ENCODE results near the gene PCDHGC3.
"Not testable (repeated sequence)": the region's sequence is repeated elsewhere in the genome, so short reads cannot be mapped to it uniquely, and the experiment has no call there.

Gene PCDHGC3

GRCh38 chr5:141475625-141476131, at the start of gene PCDHGC3:
Gene PCDHGC3 (plus strand): TSS chr5:141475966. CDS start chr5:141476117, 151 bp downstream.
- no peaks in the 10 kb centered on the region for H3K4me1 ChIP-seq (ENCODE audit: control insufficient read depth, low read depth, low read length)
- no peaks in the 10 kb centered on the region for H3K9me3 ChIP-seq (ENCODE audit: control insufficient read depth, low read depth, low read length)
- peak within 1 kb of the TSS; percentile 43 for H3K9ac ChIP-seq (ENCODE audit: low read length)
- peak within 1 kb of the TSS; percentile 66 for H3K4me3 ChIP-seq (ENCODE audit: low read length)
- H3K27me3 ChIP-seq (ENCODE audit: control insufficient read depth, insufficient read depth, low read length) = peaks cover 31% of the 10 kb centered on the region
- H3K36me3 ChIP-seq (ENCODE audit: control insufficient read depth, low read depth, low read length) = no peaks in the 10 kb centered on the region
- H3K27ac ChIP-seq (ENCODE audit: low read length) = no peak within 1 kb of the TSS

GRCh38 chr5:141427783-141428426, 47.9 kb upstream of the PCDHGC3 start:
- no peaks in the 10 kb centered on the region for H3K27me3 ChIP-seq (ENCODE audit: control insufficient read depth, insufficient read depth, low read length)
- no peak overlapping the region for H3K4me3 ChIP-seq (ENCODE audit: low read length)
- no peak overlapping the region for H3K27ac ChIP-seq (ENCODE audit: low read length)
- H3K9me3 ChIP-seq (ENCODE audit: control insufficient read depth, low read depth, low read length) = peaks cover 56% of the 10 kb centered on the region
- no peak overlapping the region for H3K9ac ChIP-seq (ENCODE audit: low read length)
- H3K36me3 ChIP-seq (ENCODE audit: control insufficient read depth, low read depth, low read length) = no peaks in the 10 kb centered on the region
- no peaks in the 10 kb centered on the region for H3K4me1 ChIP-seq (ENCODE audit: control insufficient read depth, low read depth, low read length)

- peaks cover 50% of the 10 kb centered on the region for H3K9me3 ChIP-seq (ENCODE audit: control insufficient read depth, low read depth, low read length)
- no peaks in the 10 kb centered on the region for H3K27me3 ChIP-seq (ENCODE audit: control insufficient read depth, insufficient read depth, low read length)
- no peaks in the 10 kb centered on the region for H3K4me1 ChIP-seq (ENCODE audit: control insufficient read depth, low read depth, low read length)
- no peaks in the 10 kb centered on the region for H3K36me3 ChIP-seq (ENCODE audit: control insufficient read depth, low read depth, low read length)
- no peak within 1 kb of the TSS for H3K27ac ChIP-seq (ENCODE audit: low read length)
- H3K4me3 ChIP-seq (ENCODE audit: low read length) = no peak within 1 kb of the TSS
- H3K9ac ChIP-seq (ENCODE audit: low read length) = no peak within 1 kb of the TSS
Measured at GRCh38 chr5:141430332-141431113, 45.2 kb upstream of the PCDHGC3 start, which contains the start of gene PCDHGA12. Gene PCDHGA12 (plus strand): TSS chr5:141430507. CDS start chr5:141430760, 253 bp downstream.

GRCh38 chr5:141431286-141431685, 44.5 kb upstream of the PCDHGC3 start:
- Histone ChIP-seq H3K9ac (ENCODE audit: low read length) (no peak overlapping the region), H3K36me3 (ENCODE audit: control insufficient read depth, low read depth, low read length) (no peaks in the 10 kb centered on the region), H3K27ac (ENCODE audit: low read length) (no peak overlapping the region), H3K9me3 (ENCODE audit: control insufficient read depth, low read depth, low read length) (peaks cover 44% of the 10 kb centered on the region), H3K4me1 (ENCODE audit: control insufficient read depth, low read depth, low read length) (no peaks in the 10 kb centered on the region), H3K27me3 (ENCODE audit: control insufficient read depth, insufficient read depth, low read length) (no peaks in the 10 kb centered on the region), H3K4me3 (ENCODE audit: low read length) (no peak overlapping the region)

GRCh38 chr5:141432308-141432707, 43.5 kb upstream of the PCDHGC3 start:
- not testable (repeated sequence) for H3K9ac ChIP-seq (ENCODE audit: low read length); H3K27me3 ChIP-seq (ENCODE audit: control insufficient read depth, insufficient read depth, low read length); H3K4me1 ChIP-seq (ENCODE audit: control insufficient read depth, low read depth, low read length); H3K36me3 ChIP-seq (ENCODE audit: control insufficient read depth, low read depth, low read length); H3K4me3 ChIP-seq (ENCODE audit: low read length); H3K27ac ChIP-seq (ENCODE audit: low read length)
- H3K9me3 ChIP-seq (ENCODE audit: control insufficient read depth, low read depth, low read length) = peaks cover 34% of the 10 kb centered on the region

- H3K4me3 ChIP-seq (ENCODE audit: low read length); H3K27ac ChIP-seq (ENCODE audit: low read length); H3K36me3 ChIP-seq (ENCODE audit: control insufficient read depth, low read depth, low read length); H3K9ac ChIP-seq (ENCODE audit: low read length); H3K27me3 ChIP-seq (ENCODE audit: control insufficient read depth, insufficient read depth, low read length); H3K4me1 ChIP-seq (ENCODE audit: control insufficient read depth, low read depth, low read length): not testable (repeated sequence)
- peaks cover 30% of the 10 kb centered on the region for H3K9me3 ChIP-seq (ENCODE audit: control insufficient read depth, low read depth, low read length)
Measured at GRCh38 chr5:141432726-141433125, 43.0 kb upstream of the PCDHGC3 start.

- Histone ChIP-seq H3K27me3 (ENCODE audit: control insufficient read depth, insufficient read depth, low read length) (no peaks in the 10 kb centered on the region), H3K27ac (ENCODE audit: low read length) (no peak overlapping the region), H3K4me3 (ENCODE audit: low read length) (no peak overlapping the region), H3K4me1 (ENCODE audit: control insufficient read depth, low read depth, low read length) (no peaks in the 10 kb centered on the region), H3K9me3 (ENCODE audit: control insufficient read depth, low read depth, low read length) (peaks cover 27% of the 10 kb centered on the region), H3K36me3 (ENCODE audit: control insufficient read depth, low read depth, low read length) (no peaks in the 10 kb centered on the region), H3K9ac (ENCODE audit: low read length) (no peak overlapping the region)
Measured at GRCh38 chr5:141434006-141434405, 41.8 kb upstream of the PCDHGC3 start.

GRCh38 chr5:141437221-141437620, 38.5 kb upstream of the PCDHGC3 start:
- Histone ChIP-seq H3K27ac (ENCODE audit: low read length) (no peak overlapping the region), H3K27me3 (ENCODE audit: control insufficient read depth, insufficient read depth, low read length) (no peaks in the 10 kb centered on the region), H3K4me1 (ENCODE audit: control insufficient read depth, low read depth, low read length) (no peaks in the 10 kb centered on the region), H3K9ac (ENCODE audit: low read length) (no peak overlapping the region), H3K4me3 (ENCODE audit: low read length) (no peak overlapping the region), H3K9me3 (ENCODE audit: control insufficient read depth, low read depth, low read length) (peaks cover 5% of the 10 kb centered on the region), H3K36me3 (ENCODE audit: control insufficient read depth, low read depth, low read length) (no peaks in the 10 kb centered on the region)

- Histone ChIP-seq H3K27ac (ENCODE audit: low read length) (no peak overlapping the region), H3K4me1 (ENCODE audit: control insufficient read depth, low read depth, low read length) (no peaks in the 10 kb centered on the region), H3K9ac (ENCODE audit: low read length) (no peak overlapping the region), H3K36me3 (ENCODE audit: control insufficient read depth, low read depth, low read length) (no peaks in the 10 kb centered on the region), H3K4me3 (ENCODE audit: low read length) (no peak overlapping the region), H3K9me3 (ENCODE audit: control insufficient read depth, low read depth, low read length) (no peaks in the 10 kb centered on the region), H3K27me3 (ENCODE audit: control insufficient read depth, insufficient read depth, low read length) (no peaks in the 10 kb centered on the region)
Measured at GRCh38 chr5:141439411-141440141, 36.2 kb upstream of the PCDHGC3 start.

- no peak overlapping the region for H3K27ac ChIP-seq (ENCODE audit: low read length)
- no peak overlapping the region for H3K4me3 ChIP-seq (ENCODE audit: low read length)
- no peaks in the 10 kb centered on the region for H3K9me3 ChIP-seq (ENCODE audit: control insufficient read depth, low read depth, low read length)
- H3K27me3 ChIP-seq (ENCODE audit: control insufficient read depth, insufficient read depth, low read length) = no peaks in the 10 kb centered on the region
- H3K9ac ChIP-seq (ENCODE audit: low read length) = no peak overlapping the region
- H3K36me3 ChIP-seq (ENCODE audit: control insufficient read depth, low read depth, low read length) = no peaks in the 10 kb centered on the region
- H3K4me1 ChIP-seq (ENCODE audit: control insufficient read depth, low read depth, low read length) = no peaks in the 10 kb centered on the region
Measured at GRCh38 chr5:141440341-141440740, 35.4 kb upstream of the PCDHGC3 start.

- H3K9ac ChIP-seq (ENCODE audit: low read length) = no peak overlapping the region
- no peaks in the 10 kb centered on the region for H3K36me3 ChIP-seq (ENCODE audit: control insufficient read depth, low read depth, low read length)
- H3K27me3 ChIP-seq (ENCODE audit: control insufficient read depth, insufficient read depth, low read length) = no peaks in the 10 kb centered on the region
- no peak overlapping the region for H3K4me3 ChIP-seq (ENCODE audit: low read length)
- no peaks in the 10 kb centered on the region for H3K4me1 ChIP-seq (ENCODE audit: control insufficient read depth, low read depth, low read length)
- H3K27ac ChIP-seq (ENCODE audit: low read length) = no peak overlapping the region
- no peaks in the 10 kb centered on the region for H3K9me3 ChIP-seq (ENCODE audit: control insufficient read depth, low read depth, low read length)
Measured at GRCh38 chr5:141441571-141442170, 34.1 kb upstream of the PCDHGC3 start.
